ENCODE results near the gene CYP3A4. TPM values are rescaled to one million over a fixed set of nuclear protein-coding genes. Genes with fewer than 3 reads are reported as not detected.
A peak's percentile ranks its signal among the peaks of the same experiment; 100 is the strongest.

Gene CYP3A4
- total and polyA plus RNA-seq, 9 of the 15 experiments (the other 6 are each of a cell fraction or from before 2014, with no cell fraction given) = 0.07 to 0.08 TPM; not detected in 7

DNA sequence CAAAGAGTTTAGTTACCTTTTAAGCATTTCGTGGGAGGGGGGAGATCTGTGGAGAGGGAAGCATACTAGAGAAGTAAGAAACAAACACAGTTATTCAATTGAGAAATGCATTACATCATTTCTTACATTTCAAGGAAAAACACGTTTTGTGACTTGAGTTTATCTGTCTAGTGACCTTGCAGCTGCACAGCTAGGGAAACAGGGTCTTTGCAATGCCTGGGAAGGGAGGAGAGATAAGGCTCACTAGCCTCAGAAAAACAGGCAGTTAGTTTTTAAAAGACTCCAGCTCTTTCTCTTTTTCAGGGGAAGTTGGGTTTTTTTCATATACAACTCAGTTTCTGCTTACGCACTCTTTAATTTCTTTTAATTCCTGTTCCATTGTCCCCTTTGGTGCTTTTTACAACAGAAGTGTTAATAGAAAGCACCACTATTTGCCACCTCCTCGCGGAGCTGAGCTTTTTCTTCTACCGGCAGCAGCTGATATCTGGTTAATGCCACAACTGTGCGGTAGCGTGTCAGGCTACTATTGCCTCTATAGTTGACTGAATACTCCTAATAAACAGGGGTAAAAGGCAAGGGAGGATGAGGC, 49.4 kb upstream of the CYP3A4 start (continued):
- TF ChIP-seq, protein P1, sequence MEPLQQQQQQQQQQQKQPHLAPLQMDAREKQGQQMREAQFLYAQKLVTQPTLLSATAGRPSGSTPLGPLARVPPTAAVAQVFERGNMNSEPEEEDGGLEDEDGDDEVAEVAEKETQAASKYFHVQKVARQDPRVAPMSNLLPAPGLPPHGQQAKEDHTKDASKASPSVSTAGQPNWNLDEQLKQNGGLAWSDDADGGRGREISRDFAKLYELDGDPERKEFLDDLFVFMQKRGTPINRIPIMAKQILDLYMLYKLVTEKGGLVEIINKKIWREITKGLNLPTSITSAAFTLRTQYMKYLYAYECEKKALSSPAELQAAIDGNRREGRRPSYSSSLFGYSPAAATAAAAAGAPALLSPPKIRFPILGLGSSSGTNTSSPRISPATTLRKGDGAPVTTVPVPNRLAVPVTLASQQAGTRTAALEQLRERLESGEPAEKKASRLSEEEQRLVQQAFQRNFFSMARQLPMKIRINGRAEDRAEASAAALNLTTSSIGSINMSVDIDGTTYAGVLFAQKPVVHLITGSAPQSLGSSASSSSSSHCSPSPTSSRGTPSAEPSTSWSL (CRISPR knock-in tag; IDR thresholded peaks at IDR 0.05; ENCODE audit: borderline replicate concordance) = no peak
- no peak for TF ChIP-seq RBM22 (IDR thresholded peaks at IDR 0.05; ENCODE audit: low read depth, low read length, poor library complexity, severe bottlenecking)
- TF ChIP-seq, protein P2, sequence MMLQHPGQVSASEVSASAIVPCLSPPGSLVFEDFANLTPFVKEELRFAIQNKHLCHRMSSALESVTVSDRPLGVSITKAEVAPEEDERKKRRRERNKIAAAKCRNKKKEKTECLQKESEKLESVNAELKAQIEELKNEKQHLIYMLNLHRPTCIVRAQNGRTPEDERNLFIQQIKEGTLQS (IDR thresholded peaks at IDR 0.05) = peak; percentile 97
- TF ChIP-seq, protein P2 (CRISPR knock-in tag; conservative IDR thresholded peaks at IDR 0.05) = no peak; the same call in 1 of the 2 replicates
- no peak for TF ChIP-seq CBX2 (IDR thresholded peaks at IDR 0.05; ENCODE audit: insufficient read depth, low read length, poor library complexity, severe bottlenecking)
- peak; percentile 95 to 96 for TF ChIP-seq ARNT (IDR thresholded peaks at IDR 0.05)
- no peak for TF ChIP-seq HMGN3 (IDR thresholded peaks at IDR 0.05; ENCODE audit: borderline replicate concordance, extremely low read depth, insufficient read length, low read depth, low read length)
- peak; percentile 51; the same call in 1 of the 2 replicates for TF ChIP-seq GTF2E2 (tag; IDR thresholded peaks at IDR 0.05)
- no peak; the same call in 1 of the 2 replicates for TF ChIP-seq ELF1 (tag; IDR thresholded peaks at IDR 0.05)
- no peak for TF ChIP-seq ZNF253 (CRISPR knock-in tag; conservative IDR thresholded peaks at IDR 0.05)
- TF ChIP-seq ZNF121 (CRISPR knock-in tag; conservative IDR thresholded peaks at IDR 0.05) = no peak
- 0 out of 2 replicates have a peak, but pooled peaks have one; percentile 13 for TF ChIP-seq HCFC1 (IDR thresholded peaks at IDR 0.05; ENCODE audit: low read depth, low read length)
- no peak for TF ChIP-seq ZNF551 (CRISPR knock-in tag; IDR thresholded peaks at IDR 0.05)
- no peak for TF ChIP-seq ZNF668 (CRISPR knock-in tag; IDR thresholded peaks at IDR 0.05)
- no peak for TF ChIP-seq CAMTA2 (CRISPR knock-in tag; conservative IDR thresholded peaks at IDR 0.05)
- TF ChIP-seq, protein P3, sequence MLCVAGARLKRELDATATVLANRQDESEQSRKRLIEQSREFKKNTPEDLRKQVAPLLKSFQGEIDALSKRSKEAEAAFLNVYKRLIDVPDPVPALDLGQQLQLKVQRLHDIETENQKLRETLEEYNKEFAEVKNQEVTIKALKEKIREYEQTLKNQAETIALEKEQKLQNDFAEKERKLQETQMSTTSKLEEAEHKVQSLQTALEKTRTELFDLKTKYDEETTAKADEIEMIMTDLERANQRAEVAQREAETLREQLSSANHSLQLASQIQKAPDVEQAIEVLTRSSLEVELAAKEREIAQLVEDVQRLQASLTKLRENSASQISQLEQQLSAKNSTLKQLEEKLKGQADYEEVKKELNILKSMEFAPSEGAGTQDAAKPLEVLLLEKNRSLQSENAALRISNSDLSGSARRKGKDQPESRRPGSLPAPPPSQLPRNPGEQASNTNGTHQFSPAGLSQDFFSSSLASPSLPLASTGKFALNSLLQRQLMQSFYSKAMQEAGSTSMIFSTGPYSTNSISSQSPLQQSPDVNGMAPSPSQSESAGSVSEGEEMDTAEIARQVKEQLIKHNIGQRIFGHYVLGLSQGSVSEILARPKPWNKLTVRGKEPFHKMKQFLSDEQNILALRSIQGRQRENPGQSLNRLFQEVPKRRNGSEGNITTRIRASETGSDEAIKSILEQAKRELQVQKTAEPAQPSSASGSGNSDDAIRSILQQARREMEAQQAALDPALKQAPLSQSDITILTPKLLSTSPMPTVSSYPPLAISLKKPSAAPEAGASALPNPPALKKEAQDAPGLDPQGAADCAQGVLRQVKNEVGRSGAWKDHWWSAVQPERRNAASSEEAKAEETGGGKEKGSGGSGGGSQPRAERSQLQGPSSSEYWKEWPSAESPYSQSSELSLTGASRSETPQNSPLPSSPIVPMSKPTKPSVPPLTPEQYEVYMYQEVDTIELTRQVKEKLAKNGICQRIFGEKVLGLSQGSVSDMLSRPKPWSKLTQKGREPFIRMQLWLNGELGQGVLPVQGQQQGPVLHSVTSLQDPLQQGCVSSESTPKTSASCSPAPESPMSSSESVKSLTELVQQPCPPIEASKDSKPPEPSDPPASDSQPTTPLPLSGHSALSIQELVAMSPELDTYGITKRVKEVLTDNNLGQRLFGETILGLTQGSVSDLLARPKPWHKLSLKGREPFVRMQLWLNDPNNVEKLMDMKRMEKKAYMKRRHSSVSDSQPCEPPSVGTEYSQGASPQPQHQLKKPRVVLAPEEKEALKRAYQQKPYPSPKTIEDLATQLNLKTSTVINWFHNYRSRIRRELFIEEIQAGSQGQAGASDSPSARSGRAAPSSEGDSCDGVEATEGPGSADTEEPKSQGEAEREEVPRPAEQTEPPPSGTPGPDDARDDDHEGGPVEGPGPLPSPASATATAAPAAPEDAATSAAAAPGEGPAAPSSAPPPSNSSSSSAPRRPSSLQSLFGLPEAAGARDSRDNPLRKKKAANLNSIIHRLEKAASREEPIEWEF (CRISPR knock-in tag; IDR thresholded peaks at IDR 0.05) = no peak
- no peak for TF ChIP-seq TAF15 (IDR thresholded peaks at IDR 0.05; ENCODE audit: low read depth, low read length)
- TF ChIP-seq, protein P4, sequence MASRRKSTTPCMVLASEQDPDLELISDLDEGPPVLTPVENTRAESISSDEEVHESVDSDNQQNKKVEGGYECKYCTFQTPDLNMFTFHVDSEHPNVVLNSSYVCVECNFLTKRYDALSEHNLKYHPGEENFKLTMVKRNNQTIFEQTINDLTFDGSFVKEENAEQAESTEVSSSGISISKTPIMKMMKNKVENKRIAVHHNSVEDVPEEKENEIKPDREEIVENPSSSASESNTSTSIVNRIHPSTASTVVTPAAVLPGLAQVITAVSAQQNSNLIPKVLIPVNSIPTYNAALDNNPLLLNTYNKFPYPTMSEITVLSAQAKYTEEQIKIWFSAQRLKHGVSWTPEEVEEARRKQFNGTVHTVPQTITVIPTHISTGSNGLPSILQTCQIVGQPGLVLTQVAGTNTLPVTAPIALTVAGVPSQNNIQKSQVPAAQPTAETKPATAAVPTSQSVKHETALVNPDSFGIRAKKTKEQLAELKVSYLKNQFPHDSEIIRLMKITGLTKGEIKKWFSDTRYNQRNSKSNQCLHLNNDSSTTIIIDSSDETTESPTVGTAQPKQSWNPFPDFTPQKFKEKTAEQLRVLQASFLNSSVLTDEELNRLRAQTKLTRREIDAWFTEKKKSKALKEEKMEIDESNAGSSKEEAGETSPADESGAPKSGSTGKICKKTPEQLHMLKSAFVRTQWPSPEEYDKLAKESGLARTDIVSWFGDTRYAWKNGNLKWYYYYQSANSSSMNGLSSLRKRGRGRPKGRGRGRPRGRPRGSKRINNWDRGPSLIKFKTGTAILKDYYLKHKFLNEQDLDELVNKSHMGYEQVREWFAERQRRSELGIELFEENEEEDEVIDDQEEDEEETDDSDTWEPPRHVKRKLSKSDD (conservative IDR thresholded peaks at IDR 0.05; ENCODE audit: low read length) = no peak

Measured in K562 (cell line).